ENCODE data around the gene ZNF558. TPM values are rescaled to one million over a fixed set of nuclear protein-coding genes. Genes with fewer than 3 reads are reported as not detected.
A peak's percentile ranks its signal among the peaks of the same experiment; 100 is the strongest.

ZNF558 gene
- 16.5 and 25.7 TPM in 2 replicates for total RNA-seq (2014; rRNA removed; shearing (Covaris generic))

- peak; percentile 99 for DNase-seq (ENCODE audit: low spot score)
Measured at GRCh38 chr19:8832132-8833021, at the start of gene ZNF558, which contains the start of gene MBD3L1. ZNF558 (minus strand) TSS chr19:8832304; CDS start chr19:8822659, 9,645 bp downstream. MBD3L1 (plus strand) TSS chr19:8832377; CDS start chr19:8842679, 10,302 bp downstream.

DNA sequence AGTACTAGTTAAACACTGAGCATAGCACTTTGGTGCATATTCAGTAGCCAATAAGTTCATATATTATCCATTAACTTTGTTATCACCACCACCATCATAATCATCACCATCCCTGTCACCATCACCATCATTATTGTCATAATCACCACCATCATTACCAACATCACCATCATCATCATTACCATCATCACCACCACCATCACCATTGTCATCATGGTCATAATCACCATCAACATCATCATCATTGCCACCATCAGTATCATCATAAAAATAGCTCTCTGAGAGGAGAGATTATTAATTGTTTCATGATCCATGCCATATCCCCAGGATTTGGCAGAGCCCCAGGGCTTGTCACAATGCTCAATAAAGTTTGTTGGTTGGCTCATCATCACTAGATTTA lies 49.4 kb upstream of the ZNF558 start:
- no peak for DNase-seq (ENCODE audit: low spot score)

GRCh38 chr19:8880868-8881488 lies 48.9 kb upstream of the ZNF558 start:
- no peak for DNase-seq (ENCODE audit: low spot score)

DNA sequence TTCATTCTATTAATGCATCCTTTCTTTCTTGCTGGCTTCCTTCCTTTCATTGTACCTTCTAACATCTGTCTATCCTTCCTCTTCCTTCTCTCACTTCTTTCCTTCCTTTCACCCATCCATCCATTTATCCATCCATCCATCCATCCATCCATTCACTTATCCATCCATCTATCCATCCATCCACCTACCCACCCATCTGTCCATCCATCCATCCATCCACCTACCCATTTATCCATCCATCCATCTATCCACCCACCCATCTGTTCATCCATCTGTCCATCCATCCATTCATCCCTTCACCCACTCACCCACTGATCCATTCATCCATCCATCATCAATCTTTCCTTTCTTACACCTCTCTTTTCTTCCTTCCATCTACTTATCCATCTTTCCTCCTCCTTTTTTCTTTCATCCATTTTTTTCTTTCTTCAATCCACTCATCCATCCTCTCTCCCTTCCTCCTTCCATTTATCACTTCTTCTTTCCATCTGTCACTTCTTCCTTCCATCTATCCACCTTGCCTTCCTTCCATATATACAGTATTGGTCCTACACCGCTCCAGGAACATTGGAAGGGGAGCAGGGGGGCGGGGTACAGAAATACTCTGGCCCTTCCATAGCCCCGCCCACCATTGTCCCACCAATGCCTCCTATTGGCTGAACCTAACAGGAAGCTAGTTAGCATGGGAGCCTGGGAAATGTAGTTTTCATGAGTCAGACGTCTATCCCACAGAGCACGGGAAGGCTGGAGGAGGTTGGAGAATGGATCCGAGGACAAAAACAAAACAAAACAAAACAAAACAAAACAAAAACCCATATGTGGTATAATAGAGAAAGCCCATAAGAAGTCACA lies 46.0 kb upstream of the ZNF558 start:
- DNase-seq (ENCODE audit: low spot score) = no peak

GRCh38 chr19:8866344-8866743 lies 34.2 kb upstream of the ZNF558 start:
- DNase-seq (ENCODE audit: low spot score) = no peak

DNA sequence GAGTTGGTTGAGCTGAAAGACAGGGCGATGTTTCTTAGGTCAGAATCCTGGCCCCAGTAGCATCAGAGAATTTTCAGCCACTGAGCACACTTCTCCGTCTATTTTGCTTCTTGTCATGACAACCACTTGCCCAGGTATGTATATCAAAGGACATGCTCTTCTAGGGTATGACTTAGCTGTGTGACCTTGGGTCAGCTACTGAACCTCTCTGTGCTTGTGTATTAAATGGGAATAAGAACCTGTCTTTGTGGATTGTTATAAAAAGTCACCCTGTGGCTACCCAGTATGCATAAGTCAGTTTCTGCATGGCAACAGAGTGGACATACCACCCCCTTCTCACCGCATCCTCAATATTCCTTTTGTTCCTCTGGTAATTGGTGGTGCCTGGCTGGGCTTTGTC lies 26.2 kb upstream of the ZNF558 start:
- no peak for DNase-seq (ENCODE audit: low spot score)

DNA sequence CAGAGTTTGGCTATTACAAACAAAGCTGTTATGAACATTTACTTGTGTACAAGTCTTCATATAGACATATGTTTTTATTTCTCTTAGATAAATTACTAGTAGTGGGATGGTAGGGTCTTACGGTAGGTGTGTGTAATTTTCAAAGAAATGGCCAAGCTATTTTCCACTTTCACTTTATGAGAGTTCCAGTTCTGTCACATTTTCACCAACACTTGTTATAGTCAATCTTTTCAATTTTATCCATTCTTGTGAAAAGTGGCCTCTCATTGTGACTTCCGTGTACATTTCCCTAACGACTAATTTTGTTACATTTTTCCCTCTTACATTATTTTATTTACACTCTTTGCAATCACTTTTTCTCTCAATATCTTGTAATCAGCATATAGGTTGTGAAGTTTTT lies 18.4 kb upstream of the ZNF558 start:
- no peak for DNase-seq (ENCODE audit: low spot score)

DNA sequence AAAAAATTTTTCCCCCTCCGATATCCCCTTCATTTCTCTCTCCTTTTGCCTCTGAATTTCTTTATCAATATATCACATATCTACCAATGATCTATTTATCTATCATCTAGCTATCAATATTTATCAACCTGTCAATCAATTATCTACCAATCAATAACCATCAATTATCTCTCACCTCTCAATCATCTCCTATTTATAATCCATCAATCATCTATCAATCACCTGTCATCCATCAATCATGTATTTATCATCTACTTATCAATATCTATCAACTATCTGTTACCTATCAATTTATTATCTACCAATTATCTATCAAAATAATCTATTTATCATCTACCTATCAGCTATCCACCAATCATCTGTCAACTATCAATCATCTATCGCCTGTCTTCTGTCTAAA lies 17.1 kb upstream of the ZNF558 start:
- no peak for DNase-seq (ENCODE audit: low spot score)

- DNase-seq (ENCODE audit: low spot score) = no peak
Measured at GRCh38 chr19:8846819-8847218, 14.7 kb upstream of the ZNF558 start.

GRCh38 chr19:8840708-8841107 lies 8.6 kb upstream of the ZNF558 start:
- no peak for DNase-seq (ENCODE audit: low spot score)

- no peak for DNase-seq (ENCODE audit: low spot score)
Measured at GRCh38 chr19:8835877-8836276, 3.8 kb upstream of the ZNF558 start.

DNA sequence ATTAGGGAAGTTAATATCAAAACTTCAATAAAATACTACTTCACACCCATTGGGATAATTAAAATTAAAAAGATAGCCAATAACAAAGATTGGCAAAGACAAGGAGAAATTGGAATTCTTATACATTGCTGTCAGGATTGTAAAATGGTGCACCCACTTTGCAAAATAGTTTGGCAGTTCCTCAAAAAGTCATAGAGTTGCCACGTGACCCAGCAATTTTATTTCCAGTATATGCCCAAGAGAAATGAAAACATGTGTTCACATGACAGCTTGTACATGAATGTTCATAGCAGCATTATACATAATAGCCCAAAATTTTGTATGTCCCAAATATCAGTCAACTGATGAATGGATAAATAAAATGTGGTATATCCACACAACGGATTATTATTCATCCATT lies 3.3 kb upstream of the ZNF558 start:
- no peak for DNase-seq (ENCODE audit: low spot score)

GRCh38 chr19:8831832-8832131 lies 322 bp downstream of the ZNF558 start:
- no peak for DNase-seq (ENCODE audit: low spot score)

- DNase-seq (ENCODE audit: low spot score) = no peak
Measured at GRCh38 chr19:8831373-8831772, 731 bp downstream of the ZNF558 start.

DNA sequence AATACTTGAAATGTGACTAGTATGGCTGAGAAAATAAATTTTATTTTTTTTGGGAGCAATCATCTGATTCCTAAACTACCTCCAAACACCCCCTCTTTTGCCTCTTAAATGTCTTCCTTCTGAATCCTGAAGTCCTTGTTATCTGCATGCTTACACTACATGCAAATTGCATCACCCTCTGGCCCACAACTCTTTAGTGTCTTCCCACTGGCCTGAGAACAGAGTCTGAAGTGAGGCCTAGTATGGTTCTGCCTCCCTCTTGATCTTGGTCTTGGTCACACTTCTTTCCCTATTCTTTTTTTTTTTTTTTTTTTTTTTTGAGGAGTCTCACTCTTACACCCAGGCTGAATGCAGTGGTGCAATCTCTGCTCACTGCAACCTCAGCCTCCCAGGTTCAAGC lies 4.8 kb downstream of the ZNF558 start:
- DNase-seq (ENCODE audit: low spot score) = no peak

DNA sequence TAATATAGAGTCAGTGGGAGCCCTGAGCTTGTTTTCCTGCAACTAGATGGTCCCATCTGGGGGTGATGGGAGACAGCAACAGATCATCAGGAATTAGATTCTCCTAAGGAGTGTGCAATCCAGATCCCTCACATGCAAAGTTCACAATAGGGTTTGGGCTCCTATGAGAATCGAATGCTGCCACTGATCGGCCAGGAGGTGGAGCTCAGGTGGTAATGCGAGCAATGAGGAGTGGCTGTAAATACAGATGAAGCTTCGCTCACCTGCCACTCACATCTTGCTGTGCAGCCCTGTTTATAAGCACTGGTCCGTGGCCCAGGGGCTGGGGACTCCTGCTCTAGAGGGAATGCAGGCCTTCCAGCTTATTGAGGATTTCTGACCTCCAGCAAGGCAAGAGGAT lies 5.7 kb downstream of the ZNF558 start:
- no peak for DNase-seq (ENCODE audit: low spot score)

- no peak for DNase-seq (ENCODE audit: low spot score)
Measured at GRCh38 chr19:8821748-8822241, 10.3 kb downstream of the ZNF558 start.

DNA sequence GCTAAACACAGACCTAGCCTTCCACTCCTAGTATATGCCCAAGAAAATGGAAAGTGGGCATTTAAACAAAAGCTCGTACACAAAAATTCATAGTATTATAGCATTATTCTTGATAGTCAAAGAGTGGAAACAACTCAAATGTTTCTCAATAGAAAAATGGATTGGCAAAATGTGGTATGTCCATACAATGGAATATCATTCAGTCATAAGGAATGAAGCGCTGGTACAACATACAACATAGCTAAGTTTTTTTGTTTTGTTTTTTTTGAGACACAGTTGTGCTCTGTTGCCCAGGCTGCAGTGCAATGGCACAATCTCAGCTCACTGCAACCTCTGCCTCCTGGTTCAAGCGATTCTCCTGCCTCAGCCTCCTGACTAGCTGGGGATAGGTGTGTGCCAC lies 11.9 kb downstream of the ZNF558 start:
- no peak for DNase-seq (ENCODE audit: low spot score)

- DNase-seq (ENCODE audit: low spot score) = no peak
Measured at GRCh38 chr19:8815780-8816179, 16.3 kb downstream of the ZNF558 start.

DNA sequence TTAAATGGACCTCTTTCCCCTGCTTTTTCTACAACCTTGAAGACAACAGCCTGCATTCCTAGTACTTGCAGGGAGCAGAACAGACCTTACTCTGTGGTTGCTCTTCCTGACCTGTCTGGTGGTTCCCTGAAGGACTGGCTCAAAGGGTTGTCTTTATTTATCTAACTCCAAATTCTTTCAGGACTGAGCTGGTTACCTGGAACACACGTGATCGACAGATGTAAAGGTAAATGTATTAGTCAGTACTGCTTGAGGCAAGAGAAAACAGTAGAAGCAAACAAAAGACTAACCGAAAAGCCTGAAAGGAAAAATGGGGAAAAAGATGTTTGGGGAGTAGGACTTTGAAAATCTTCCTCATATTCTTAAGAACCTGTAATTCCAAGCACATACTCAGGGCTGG lies 17.9 kb downstream of the ZNF558 start:
- DNase-seq (ENCODE audit: low spot score) = no peak

DNA sequence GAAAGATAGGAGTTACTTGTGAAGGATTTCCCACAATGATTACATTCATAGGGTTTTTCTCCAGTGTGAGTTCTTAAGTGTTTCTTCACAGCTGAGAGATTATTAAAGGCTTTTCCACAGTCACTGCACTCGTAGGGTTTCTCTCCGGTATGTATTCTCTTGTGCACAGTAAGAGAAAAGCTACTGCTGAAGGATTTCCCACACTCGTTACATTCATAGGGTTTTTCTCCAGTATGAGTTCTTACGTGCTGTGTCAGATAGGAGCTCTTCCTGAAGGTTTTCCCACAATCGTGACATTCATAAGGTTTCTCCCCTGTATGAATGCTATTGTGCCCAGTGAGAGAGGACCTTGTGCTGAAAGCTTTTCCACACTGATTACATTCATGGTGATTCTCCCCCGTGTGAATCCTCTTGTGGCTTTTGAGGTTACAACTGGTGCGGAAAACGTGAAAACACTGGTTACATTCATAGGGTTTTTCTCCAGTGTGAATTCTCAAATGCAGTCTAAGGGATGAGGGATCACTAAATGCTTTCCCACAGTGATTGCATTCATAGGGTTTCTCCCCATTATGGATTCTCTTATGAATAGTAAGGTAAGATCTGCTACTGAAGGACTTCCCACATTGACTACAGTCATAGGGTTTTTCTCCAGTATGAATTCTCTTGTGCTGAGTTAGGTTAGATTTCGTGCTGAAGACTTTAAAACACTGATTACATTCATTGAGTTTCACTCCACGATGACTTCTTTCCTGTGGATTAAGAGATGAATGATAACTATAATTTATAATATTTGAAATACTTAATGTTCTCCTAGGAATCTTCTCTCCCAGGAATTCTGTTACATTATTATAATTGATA lies 20.6 kb downstream of the ZNF558 start:
- no peak for DNase-seq (ENCODE audit: low spot score)

All from H4 (cell line).